ENCODE measurements around the gene SLC9A4. TPM values are rescaled to one million over a fixed set of nuclear protein-coding genes. Genes with fewer than 3 reads are reported as not detected.
A peak's percentile ranks its signal among the peaks of the same experiment; 100 is the strongest.

SLC9A4 gene
- total RNA-seq, 1 experiment from 2014 or later = not detected

- in situ Hi-C loops (cut with HindIII; ENCODE audit: low pct_unique_long_range_greater_than_20kb, low sequenced_read_pairs) = no loop called here
These were observed 14.1 kb downstream of the SLC9A4 start for GRCh38 chr2:102486941-102487702.

GRCh38 chr2:102487761-102488462, 14.9 kb downstream of the SLC9A4 start:
- in situ Hi-C loops (cut with HindIII; ENCODE audit: low pct_unique_long_range_greater_than_20kb, low sequenced_read_pairs) = no loop called here
- DNase-seq (ENCODE audit: low read depth, low spot score) = no peak

More at GRCh38 chr2:102486941-102487702, 14.1 kb downstream of the SLC9A4 start:
- DNase-seq (ENCODE audit: low read depth, low spot score) = no peak

GRCh38 chr2:102489646-102490045, 16.6 kb downstream of the SLC9A4 start:
- in situ Hi-C loops (cut with HindIII; ENCODE audit: low pct_unique_long_range_greater_than_20kb, low sequenced_read_pairs) = no loop called here

GRCh38 chr2:102492006-102492405, 19.0 kb downstream of the SLC9A4 start:
- DNase-seq (ENCODE audit: low read depth, low spot score) = no peak
- in situ Hi-C loops (cut with HindIII; ENCODE audit: low pct_unique_long_range_greater_than_20kb, low sequenced_read_pairs) = no loop called here

More at GRCh38 chr2:102489646-102490045, 16.6 kb downstream of the SLC9A4 start:
- no peak for DNase-seq (ENCODE audit: low read depth, low spot score)

GRCh38 chr2:102494570-102494969, 21.5 kb downstream of the SLC9A4 start:
- in situ Hi-C loops (cut with HindIII; ENCODE audit: low pct_unique_long_range_greater_than_20kb, low sequenced_read_pairs) = no loop called here

GRCh38 chr2:102498414-102498813, 25.4 kb downstream of the SLC9A4 start:
- in situ Hi-C loops (cut with HindIII; ENCODE audit: low pct_unique_long_range_greater_than_20kb, low sequenced_read_pairs) = no loop called here
- no peak for DNase-seq (ENCODE audit: low read depth, low spot score)

More at GRCh38 chr2:102494570-102494969, 21.5 kb downstream of the SLC9A4 start:
- no peak for DNase-seq (ENCODE audit: low read depth, low spot score)

- in situ Hi-C loops (cut with HindIII; ENCODE audit: low pct_unique_long_range_greater_than_20kb, low sequenced_read_pairs) = no loop called here
- DNase-seq (ENCODE audit: low read depth, low spot score) = no peak
These were observed 26.5 kb downstream of the SLC9A4 start for GRCh38 chr2:102499558-102499957.

- in situ Hi-C loops (cut with HindIII; ENCODE audit: low pct_unique_long_range_greater_than_20kb, low sequenced_read_pairs) = no loop called here
- no peak for DNase-seq (ENCODE audit: low read depth, low spot score)
These were observed 29.6 kb downstream of the SLC9A4 start for GRCh38 chr2:102502576-102502975.

GRCh38 chr2:102504833-102505232, 31.8 kb downstream of the SLC9A4 start:
- in situ Hi-C loops (cut with HindIII; ENCODE audit: low pct_unique_long_range_greater_than_20kb, low sequenced_read_pairs) = no loop called here
- DNase-seq (ENCODE audit: low read depth, low spot score) = no peak

GRCh38 chr2:102505290-102505689, 32.3 kb downstream of the SLC9A4 start:
- in situ Hi-C loops (cut with HindIII; ENCODE audit: low pct_unique_long_range_greater_than_20kb, low sequenced_read_pairs) = no loop called here
- DNase-seq (ENCODE audit: low read depth, low spot score) = no peak

GRCh38 chr2:102506743-102507142, 33.7 kb downstream of the SLC9A4 start:
- no peak for DNase-seq (ENCODE audit: low read depth, low spot score)
- in situ Hi-C loops (cut with HindIII; ENCODE audit: low pct_unique_long_range_greater_than_20kb, low sequenced_read_pairs) = no loop called here

GRCh38 chr2:102508863-102509262, 35.8 kb downstream of the SLC9A4 start:
- in situ Hi-C loops (cut with HindIII; ENCODE audit: low pct_unique_long_range_greater_than_20kb, low sequenced_read_pairs) = no loop called here
- no peak for DNase-seq (ENCODE audit: low read depth, low spot score)

GRCh38 chr2:102509749-102510148, 36.7 kb downstream of the SLC9A4 start:
- in situ Hi-C loops (cut with HindIII; ENCODE audit: low pct_unique_long_range_greater_than_20kb, low sequenced_read_pairs) = no loop called here

GRCh38 chr2:102510791-102511575, 38.0 kb downstream of the SLC9A4 start:
- in situ Hi-C loops (cut with HindIII; ENCODE audit: low pct_unique_long_range_greater_than_20kb, low sequenced_read_pairs) = no loop called here
- no peak for DNase-seq (ENCODE audit: low read depth, low spot score)

More at GRCh38 chr2:102509749-102510148, 36.7 kb downstream of the SLC9A4 start:
- DNase-seq (ENCODE audit: low read depth, low spot score) = no peak

GRCh38 chr2:102512161-102512560, 39.1 kb downstream of the SLC9A4 start:
- in situ Hi-C loops (cut with HindIII; ENCODE audit: low pct_unique_long_range_greater_than_20kb, low sequenced_read_pairs) = no loop called here
- DNase-seq (ENCODE audit: low read depth, low spot score) = no peak

- in situ Hi-C loops (cut with HindIII; ENCODE audit: low pct_unique_long_range_greater_than_20kb, low sequenced_read_pairs) = no loop called here
- no peak for DNase-seq (ENCODE audit: low read depth, low spot score)
These were observed 40.4 kb downstream of the SLC9A4 start for GRCh38 chr2:102513355-102513939.

GRCh38 chr2:102514061-102514785, 41.2 kb downstream of the SLC9A4 start:
- peak; percentile 5 for DNase-seq (ENCODE audit: low read depth, low spot score)
- in situ Hi-C loops (cut with HindIII; ENCODE audit: low pct_unique_long_range_greater_than_20kb, low sequenced_read_pairs) = no loop called here

Measured in SK-MEL-5 (cell line).